SU-DHL-6 (cell line): ENCODE measurements around the gene C1GALT1.

ENCODE experiments used
- H2AFZ ChIP-seq: fragments of 200-600 bp; sonication (generic); 2 replicates; pipeline ENCODE4 v1.6.1; 2014; ENCODE audit warnings: low read depth, mild to moderate bottlenecking, moderate library complexity, mixed read lengths, antibody characterized with exemption, low read length; ENCODE audit not compliant: severe bottlenecking
- H3F3A ChIP-seq: fragments of 200-600 bp; shearing (Covaris generic); 2 replicates; pipeline ENCODE4 v1.6.0; 2016; ENCODE audit warnings: antibody characterized with exemption, mild to moderate bottlenecking; ENCODE audit not compliant: insufficient read depth
- H3K27ac ChIP-seq: fragments of 200-600 bp; sonication (generic); 2 replicates; pipeline ENCODE4 v1.5.1; 2016; ENCODE audit warnings: low read depth, mild to moderate bottlenecking, low read length, moderate library complexity, mixed read lengths
- H3K27me3 ChIP-seq: fragments of 200-600 bp; sonication (generic), shearing (Covaris generic); 2 replicates; pipeline ENCODE4 v1.6.0; 2014; ENCODE audit warnings: mild to moderate bottlenecking, low read length
- H3K36me3 ChIP-seq: fragments of 200-600 bp; sonication (generic); 2 replicates; pipeline ENCODE4 v1.6.1; 2014; ENCODE audit warnings: mild to moderate bottlenecking, low read length, mixed read lengths
- H3K4me2 ChIP-seq: fragments of 300-600, 200-600 bp; shearing (Covaris generic), sonication (generic); 2 replicates; pipeline ENCODE4 v1.6.0; 2014; ENCODE audit warnings: low read length, low read depth, mild to moderate bottlenecking; ENCODE audit not compliant: poor library complexity, severe bottlenecking
- H3K4me3 ChIP-seq: fragments of 200-600 bp; sonication (generic); 2 replicates; pipeline ENCODE4 v1.5.1; 2014; ENCODE audit warnings: antibody characterized with exemption, low read length, mild to moderate bottlenecking, mixed read lengths; ENCODE audit not compliant: insufficient read depth, poor library complexity, severe bottlenecking
- H3K79me2 ChIP-seq: fragments of 200-600 bp; sonication (generic); 2 replicates; pipeline ENCODE4 v1.6.1; 2014; ENCODE audit warnings: mild to moderate bottlenecking, low read length, moderate library complexity; ENCODE audit not compliant: insufficient read depth
- H3K9ac ChIP-seq: fragments of 200-600 bp; sonication (generic); 2 replicates; pipeline ENCODE4 v1.7.0; 2014; ENCODE audit warnings: mild to moderate bottlenecking, low read length
- H3K9me2 ChIP-seq: fragments of 200-600 bp; sonication (generic); replicated peaks from 2 replicates; pipeline ENCODE4 v1.6.1; 2014; ENCODE audit warnings: low read length; ENCODE audit not compliant: insufficient read depth
- H3K9me3 ChIP-seq: fragments of 200-600 bp; sonication (generic); 2 replicates; pipeline ENCODE4 v1.6.1; 2014; ENCODE audit warnings: low read length, mixed read lengths; ENCODE audit not compliant: insufficient read depth
- H4K20me1 ChIP-seq: fragments of 200-600 bp; sonication (generic); 2 replicates; pipeline ENCODE4 v1.6.1; 2014; ENCODE audit warnings: low read depth, mild to moderate bottlenecking, antibody characterized with exemption, low read length, moderate library complexity, mixed read lengths
- EZH2phosphoT487 ChIP-seq: fragments of 200-600 bp; sonication (generic), shearing (Covaris generic); conservative IDR thresholded peaks from 2 replicates; pipeline ENCODE4 v1.6.1; 2018; ENCODE audit warnings: mild to moderate bottlenecking, antibody characterized with exemption, low read length, moderate library complexity, mixed read lengths
- TF ChIP-seq, protein P1 (sequence below): fragments of 200-600 bp; sonication (generic); IDR thresholded peaks from one replicate; pipeline ENCODE4 v1.5.1; 2017; ENCODE audit warnings: antibody characterized with exemption, mild to moderate bottlenecking, low read length, moderate library complexity; ENCODE audit not compliant: insufficient read depth, poor library complexity, severe bottlenecking

Gene C1GALT1

DNA sequence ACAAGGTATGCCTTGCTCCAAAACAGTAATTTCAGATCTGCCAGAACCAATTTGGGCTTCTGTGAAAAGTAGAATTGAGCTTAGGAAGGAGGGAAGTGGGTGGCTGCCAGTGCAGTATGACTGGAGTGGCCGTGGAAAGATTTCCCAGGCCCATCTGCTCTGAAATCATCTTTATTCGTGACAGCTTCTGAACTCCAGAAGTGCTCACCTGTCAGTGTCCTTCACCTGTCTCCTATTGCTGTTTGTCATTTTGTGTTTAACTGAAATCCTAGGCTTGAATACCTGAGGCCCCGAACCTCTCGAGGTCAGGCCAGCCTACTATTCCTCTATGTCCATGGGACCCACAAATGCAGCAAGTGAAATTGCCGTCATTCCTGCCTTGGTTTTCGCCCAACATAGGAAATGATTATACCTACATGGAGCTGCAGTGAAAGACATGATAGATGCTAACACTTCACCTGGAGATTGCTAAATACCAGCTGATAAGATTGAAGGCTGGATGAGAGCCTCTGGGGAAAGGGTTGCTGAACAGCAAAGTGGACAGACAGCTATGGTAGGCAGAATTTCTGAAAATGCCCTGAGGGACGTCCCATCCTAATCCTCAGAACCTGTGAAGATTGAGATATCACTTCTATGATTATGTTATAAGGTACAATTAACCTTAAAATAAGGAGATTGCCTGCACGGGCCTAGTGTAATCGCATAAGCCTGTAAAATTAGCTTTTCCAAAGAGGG lies 82.1 kb downstream of the C1GALT1 start:
- Histone ChIP-seq H2AFZ (no peak overlapping the region), H3K9me3 (no peaks in the 10 kb centered on the region), H3K9ac (no peak overlapping the region), H3K27ac (no peak overlapping the region), H3K9me2 (no peaks in the 10 kb centered on the region), H3K4me2 (no peak overlapping the region), H3K4me3 (no peak overlapping the region), H3F3A (no peaks in the 10 kb centered on the region), H4K20me1 (no peaks in the 10 kb centered on the region), H3K36me3 (no peaks in the 10 kb centered on the region), H3K79me2 (no peaks in the 10 kb centered on the region), H3K27me3 (no peaks in the 10 kb centered on the region)
- TF ChIP-seq, protein P1, sequence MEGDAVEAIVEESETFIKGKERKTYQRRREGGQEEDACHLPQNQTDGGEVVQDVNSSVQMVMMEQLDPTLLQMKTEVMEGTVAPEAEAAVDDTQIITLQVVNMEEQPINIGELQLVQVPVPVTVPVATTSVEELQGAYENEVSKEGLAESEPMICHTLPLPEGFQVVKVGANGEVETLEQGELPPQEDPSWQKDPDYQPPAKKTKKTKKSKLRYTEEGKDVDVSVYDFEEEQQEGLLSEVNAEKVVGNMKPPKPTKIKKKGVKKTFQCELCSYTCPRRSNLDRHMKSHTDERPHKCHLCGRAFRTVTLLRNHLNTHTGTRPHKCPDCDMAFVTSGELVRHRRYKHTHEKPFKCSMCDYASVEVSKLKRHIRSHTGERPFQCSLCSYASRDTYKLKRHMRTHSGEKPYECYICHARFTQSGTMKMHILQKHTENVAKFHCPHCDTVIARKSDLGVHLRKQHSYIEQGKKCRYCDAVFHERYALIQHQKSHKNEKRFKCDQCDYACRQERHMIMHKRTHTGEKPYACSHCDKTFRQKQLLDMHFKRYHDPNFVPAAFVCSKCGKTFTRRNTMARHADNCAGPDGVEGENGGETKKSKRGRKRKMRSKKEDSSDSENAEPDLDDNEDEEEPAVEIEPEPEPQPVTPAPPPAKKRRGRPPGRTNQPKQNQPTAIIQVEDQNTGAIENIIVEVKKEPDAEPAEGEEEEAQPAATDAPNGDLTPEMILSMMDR, result no peak
- TF ChIP-seq EZH2phosphoT487, result no peak

DNA sequence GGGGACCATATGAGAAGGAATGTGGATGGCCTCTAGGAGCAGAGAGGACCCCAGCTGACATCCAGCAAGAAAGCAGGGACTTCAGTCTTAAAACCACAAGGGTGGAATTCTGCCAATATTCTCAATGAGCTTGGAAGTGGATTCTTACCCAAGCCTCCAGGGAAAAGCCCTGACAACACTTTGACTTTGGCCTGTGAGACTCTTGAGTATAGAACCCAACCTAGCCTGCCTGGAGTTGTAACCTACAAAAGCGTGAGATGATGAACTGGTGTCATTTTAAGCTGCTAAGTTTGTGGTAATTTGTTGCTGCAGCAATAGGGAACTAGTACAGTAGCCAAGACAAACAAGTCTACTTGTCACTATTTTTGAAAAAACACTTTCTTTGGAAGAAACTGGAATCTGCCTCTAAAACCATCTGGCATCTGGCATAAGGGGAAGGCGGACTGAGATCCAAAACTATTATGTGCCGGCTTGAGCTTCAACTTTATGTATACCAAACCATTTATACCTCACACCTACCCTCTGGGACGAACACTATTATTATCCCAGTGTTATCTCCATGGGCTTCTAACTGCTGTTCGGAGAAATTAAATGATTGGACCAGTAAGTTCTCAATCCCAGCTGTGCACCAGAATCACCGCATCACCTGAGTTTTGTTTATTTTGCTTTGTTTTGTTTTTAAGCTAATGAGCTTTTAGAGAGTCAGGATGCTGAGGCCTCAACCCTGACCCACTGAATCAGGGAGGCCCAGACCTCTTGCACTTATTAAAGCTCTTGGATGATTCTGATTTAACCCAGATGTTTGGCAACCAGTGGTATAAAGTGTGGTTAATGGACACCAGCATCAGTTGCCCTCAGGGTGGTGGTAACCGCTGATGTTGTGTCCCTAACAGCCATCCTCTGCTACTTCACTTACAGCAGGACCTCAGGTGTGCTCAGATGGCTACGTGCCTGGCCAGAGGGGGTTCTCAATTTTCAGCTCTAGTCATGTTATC lies 83.0 kb downstream of the C1GALT1 start:
- no peak overlapping the region for H3K4me3 ChIP-seq
- H3K27ac ChIP-seq, result no peak overlapping the region

DNA sequence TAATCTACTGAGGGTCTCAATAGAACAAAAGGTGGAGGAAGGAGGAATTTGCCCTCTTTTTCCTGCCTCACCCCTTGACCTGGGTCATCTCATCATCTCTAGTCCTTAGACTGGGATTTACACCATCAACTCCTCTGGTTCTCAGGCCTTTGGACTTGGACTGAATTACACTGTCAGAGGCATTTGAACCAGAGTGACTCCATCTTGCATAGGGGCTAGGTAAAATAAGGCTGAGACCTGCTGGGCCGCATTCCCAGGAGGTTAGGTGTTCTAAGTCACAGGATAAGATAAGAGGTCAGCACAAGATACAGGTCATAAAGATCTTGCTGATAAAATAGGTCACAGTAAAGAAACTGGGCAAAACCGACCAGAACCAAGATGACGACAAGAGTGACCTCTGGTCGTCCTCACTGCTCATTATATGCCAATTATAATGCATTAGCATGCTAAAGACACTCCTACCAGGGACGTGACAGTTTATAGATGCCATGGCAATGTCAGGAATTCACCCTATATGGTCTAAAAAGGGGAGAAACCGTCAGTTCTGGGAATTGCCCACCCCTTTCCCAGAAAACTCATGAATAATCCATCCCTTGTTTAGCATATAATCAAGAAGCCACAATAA lies 84.0 kb downstream of the C1GALT1 start:
- H3K9me2 ChIP-seq, result no peaks in the 10 kb centered on the region
- TF ChIP-seq EZH2phosphoT487, result no peak
- TF ChIP-seq, protein P1, result no peak
- H3K4me2 ChIP-seq, result no peak overlapping the region

More for the DNA sequence above, 83.0 kb downstream of the C1GALT1 start:
- no peak overlapping the region for H2AFZ ChIP-seq
- H3K9me3 ChIP-seq, result no peaks in the 10 kb centered on the region
- H3K27me3 ChIP-seq, result no peaks in the 10 kb centered on the region
- no peak overlapping the region for H3K4me2 ChIP-seq
- H3K79me2 ChIP-seq, result no peaks in the 10 kb centered on the region
- H3K9me2 ChIP-seq, result no peaks in the 10 kb centered on the region
- H3K36me3 ChIP-seq, result no peaks in the 10 kb centered on the region
- no peak overlapping the region for H3K9ac ChIP-seq
- TF ChIP-seq, protein P1, result no peak
- TF ChIP-seq EZH2phosphoT487, result no peak
- no peaks in the 10 kb centered on the region for H4K20me1 ChIP-seq
- no peaks in the 10 kb centered on the region for H3F3A ChIP-seq

More for the DNA sequence above, 84.0 kb downstream of the C1GALT1 start:
- H3F3A ChIP-seq, result peaks cover 1% of the 10 kb centered on the region; the same call in 1 of the 2 replicates
- no peaks in the 10 kb centered on the region for H3K27me3 ChIP-seq
- no peaks in the 10 kb centered on the region for H3K9me3 ChIP-seq
- H3K79me2 ChIP-seq, result no peaks in the 10 kb centered on the region
- H4K20me1 ChIP-seq, result no peaks in the 10 kb centered on the region
- no peak overlapping the region for H3K27ac ChIP-seq
- H3K9ac ChIP-seq, result no peak overlapping the region
- no peak overlapping the region for H2AFZ ChIP-seq
- no peak overlapping the region for H3K4me3 ChIP-seq
- no peaks in the 10 kb centered on the region for H3K36me3 ChIP-seq
